ENCODE measurements around the gene GRK1.
"Not testable (repeated sequence)": the region's sequence is repeated elsewhere in the genome, so short reads cannot be mapped to it uniquely, and the experiment has no call there.

GRK1 gene

GRCh38 chr13:113665597-113666328 is 1.3 kb upstream of the GRK1 start:
- DNase-seq (ENCODE audit: low read depth) = no peak

DNA sequence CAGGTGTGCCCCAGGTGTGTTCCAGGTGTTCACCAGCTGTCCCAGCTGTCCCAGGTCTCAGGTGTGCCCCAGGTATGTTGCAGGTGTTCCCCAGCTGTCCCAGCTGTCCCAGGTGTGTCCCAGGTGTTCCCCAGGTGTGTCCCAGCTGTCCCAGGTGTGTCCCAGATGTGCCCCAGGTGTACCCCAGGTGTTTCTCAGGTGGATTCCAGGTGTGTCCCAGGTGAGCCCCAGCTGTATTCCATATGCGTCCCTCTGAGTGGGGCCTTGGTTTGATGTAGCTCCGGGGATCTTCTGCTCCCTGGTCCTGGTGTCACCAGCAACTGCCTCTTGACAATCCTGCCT is 719 bp upstream of the GRK1 start:
- DNase-seq (ENCODE audit: low read depth) = no peak

DNA sequence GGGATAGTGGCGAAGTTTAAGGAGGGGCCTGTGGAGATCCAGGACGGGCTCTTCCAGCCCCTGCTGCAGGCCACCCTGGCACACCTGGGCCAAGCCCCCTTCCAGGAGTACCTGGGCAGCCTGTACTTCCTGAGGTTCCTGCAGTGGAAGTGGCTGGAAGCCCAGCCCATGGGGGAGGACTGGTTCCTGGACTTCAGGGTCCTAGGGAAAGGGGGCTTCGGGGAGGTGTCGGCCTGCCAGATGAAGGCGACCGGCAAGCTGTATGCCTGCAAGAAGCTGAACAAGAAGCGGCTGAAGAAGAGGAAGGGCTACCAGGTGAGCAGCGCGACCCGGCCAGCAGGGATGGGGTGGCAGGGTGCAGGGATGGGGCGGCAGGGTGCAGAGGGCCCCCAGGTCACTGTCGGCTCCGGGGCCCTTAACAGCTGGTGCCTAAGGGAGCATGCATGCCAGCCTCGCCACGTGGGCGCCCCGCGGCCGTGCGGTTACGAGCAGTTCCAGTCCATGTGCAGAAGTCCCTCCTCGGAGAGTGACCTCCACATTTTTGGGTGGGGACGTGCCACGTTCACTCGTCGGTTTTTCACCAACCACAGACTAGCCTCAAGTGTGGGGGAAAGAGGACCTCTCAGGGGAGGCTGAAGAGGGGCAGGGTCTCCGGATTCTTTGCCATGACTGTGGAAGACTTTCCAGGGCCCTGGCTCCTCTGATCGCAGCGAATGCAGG is 912 bp downstream of the GRK1 start:
- DNase-seq (ENCODE audit: low read depth) = no peak

DNA sequence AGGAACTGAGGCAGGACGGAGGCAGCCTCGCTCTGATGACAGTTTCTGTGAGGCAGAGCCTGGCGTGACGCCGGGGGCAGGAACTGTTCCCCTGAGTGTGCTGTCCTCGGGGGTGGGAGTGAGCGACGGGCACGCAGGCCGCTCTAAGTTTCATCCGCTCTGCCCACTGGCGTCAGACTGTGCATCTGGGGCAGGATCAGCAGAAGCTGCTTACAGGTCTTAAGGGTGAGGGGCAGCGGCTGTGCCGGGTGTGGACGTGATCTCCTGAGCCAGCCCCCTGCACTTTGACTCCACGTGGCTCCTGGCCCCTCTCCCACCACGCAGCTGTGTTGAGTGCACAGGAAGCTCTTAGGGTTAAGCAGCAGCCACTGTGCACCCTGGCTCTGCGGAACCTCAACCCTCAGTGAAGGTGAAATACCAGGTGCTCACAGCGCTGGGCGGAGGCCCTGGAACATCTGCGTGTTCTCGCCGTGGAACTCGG is 1.5 kb downstream of the GRK1 start:
- DNase-seq (ENCODE audit: low read depth) = no peak

DNA sequence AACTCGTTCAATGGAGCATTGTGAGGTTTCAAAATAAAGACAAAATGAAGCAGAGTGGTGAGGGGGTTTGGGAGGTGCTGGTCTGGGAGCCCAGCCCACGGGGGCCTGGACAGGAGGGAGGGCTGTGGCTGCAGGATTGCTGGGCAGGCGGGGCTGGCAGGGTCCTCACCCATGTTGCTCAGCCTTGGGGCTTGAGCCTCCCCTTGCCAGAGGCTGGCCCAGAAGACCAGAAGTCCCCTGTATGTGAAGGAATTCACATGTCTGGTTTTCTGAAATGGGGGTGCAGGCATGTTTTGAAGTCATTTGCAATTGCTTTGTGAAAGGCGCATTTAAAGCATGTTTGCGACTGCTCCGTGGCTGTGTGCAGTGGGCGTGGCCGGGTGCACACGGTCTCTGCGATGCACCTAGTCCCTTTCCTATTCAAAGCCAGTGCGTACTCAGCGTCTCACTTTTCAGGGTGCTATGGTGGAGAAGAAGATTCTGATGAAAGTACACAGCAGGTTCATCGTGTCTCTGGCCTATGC is 2.3 kb downstream of the GRK1 start:
- no peak for DNase-seq (ENCODE audit: low read depth)

GRCh38 chr13:113669755-113670341 is 2.8 kb downstream of the GRK1 start:
- DNase-seq (ENCODE audit: low read depth) = no peak

DNA sequence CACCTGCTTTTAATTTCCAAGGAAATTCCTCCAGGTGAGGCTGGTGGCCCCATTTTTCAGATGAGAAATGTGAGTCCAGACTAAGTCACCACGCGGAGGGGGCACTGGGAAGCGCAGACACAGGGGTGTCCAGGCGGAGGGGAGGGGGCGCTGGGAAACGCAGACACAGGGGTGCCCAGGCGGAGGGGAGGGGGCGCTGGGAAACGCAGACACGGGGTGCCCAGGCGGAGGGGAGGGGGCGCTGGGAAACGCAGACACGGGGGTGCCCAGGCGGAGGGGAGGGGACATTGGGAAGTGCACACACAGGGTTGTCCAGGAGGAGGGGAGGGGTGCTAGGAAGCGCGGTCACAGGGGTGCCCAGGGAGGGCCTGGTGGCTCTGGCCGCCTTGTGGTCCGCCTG is 3.5 kb downstream of the GRK1 start:
- no peak for DNase-seq (ENCODE audit: low read depth)

DNA sequence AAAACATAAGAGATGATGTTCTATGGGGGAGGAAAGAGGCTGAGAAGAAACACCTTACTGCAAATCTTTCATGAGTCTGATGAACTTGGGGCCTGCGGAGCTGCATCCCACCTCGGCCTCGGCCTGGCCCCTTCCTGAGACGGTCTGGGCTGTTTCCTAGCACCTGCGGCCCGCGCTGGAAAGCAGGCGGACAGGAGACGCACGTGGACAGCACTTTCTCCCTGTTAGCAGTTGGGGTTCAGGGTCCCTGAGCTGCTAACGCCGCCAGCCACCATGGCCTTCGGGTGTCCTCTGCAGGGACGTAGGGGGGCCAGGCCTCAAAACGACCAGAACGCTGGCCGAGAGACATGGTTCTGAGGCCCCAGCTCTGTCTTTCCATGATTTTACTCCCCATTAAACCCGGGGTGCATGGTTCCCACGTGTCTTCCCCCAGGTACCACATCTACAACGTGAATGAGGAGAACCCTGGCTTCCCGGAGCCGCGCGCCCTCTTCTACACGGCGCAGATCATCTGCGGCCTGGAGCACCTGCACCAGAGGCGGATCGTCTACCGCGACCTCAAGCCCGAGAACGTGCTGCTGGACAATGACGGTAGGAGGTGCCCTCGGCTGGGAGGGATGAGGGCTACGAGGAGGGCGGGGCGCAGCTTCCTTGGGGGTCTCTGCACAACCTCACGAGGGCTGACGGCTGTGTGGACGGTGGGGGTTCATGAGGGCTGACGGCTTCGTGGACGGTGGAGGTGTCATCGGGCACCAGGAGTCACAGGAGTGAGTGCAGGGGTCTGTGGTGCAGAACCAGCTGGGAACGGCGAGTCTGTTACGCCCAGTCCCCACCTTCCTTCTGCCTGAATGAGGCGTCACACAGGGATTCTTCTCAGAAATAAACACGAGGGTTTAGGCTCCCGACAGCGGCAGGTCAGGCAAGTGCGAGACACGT is 4.3 kb downstream of the GRK1 start:
- DNase-seq (ENCODE audit: low read depth) = no peak

- DNase-seq (ENCODE audit: low read depth) = no peak
These were observed 5.1 kb downstream of the GRK1 start for GRCh38 chr13:113672002-113672651.

GRCh38 chr13:113722921-113723320 is 55.9 kb downstream of the GRK1 start:
- DNase-seq (ENCODE audit: low read depth) = no peak

DNA sequence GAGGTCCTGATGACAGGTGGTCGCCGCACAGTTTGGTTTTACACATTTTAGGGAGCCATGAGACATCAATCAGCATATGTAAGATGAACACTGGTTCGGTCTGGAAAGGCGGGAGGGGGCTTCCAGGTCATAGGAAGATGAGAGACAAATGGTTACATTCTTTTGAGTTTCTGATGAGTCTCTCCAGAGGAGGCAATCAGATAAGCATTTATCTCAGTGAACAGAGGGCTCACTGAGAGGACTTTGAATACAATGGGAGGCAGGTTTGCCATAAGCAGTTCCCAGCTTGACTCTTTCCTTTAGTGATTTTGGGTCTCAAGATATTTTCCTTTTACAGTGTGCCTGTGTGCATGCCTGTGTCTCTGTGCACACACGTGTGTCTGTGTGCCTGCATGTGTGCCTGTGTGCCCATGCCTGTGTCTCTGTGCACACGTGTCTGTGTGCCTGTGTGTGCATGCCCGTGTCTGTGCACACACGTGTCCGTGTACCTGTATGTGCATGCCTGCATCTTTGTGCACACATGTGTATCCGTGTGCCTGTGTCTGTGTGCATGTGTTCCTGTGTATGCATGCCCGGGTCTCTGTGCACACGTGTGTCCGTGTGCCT is 56.5 kb downstream of the GRK1 start:
- DNase-seq (ENCODE audit: low read depth) = no peak

- no peak for DNase-seq (ENCODE audit: low read depth)
These were observed 57.2 kb downstream of the GRK1 start for GRCh38 chr13:113724016-113724758.

DNA sequence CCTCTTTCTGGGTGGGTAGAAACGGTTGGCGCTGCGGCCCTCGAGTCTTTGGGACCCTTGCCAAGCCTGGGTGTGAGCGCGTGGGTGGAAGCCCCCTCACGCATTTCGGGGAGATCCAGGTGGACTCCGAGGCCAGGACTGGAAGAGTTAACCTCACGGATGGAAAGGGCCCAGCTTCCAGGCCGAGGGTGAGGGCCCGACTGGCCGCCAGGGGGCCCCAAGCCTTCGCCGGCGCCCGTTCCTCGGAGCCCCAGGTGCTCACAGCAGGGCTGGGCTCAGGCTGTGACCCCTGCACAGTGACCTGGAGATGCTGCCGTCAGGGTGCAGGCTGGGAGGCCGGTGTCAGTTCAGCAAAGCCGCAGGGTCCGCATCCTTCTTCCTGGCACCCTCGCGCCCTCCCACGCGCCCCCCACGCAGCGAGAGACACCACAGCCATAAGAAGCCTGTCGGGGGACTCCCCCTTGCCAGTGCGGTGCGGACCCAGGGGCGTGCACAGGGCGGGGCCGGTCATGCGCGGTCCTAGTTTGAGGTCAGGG is 57.8 kb downstream of the GRK1 start:
- peak; percentile 56 for DNase-seq (ENCODE audit: low read depth)

DNA sequence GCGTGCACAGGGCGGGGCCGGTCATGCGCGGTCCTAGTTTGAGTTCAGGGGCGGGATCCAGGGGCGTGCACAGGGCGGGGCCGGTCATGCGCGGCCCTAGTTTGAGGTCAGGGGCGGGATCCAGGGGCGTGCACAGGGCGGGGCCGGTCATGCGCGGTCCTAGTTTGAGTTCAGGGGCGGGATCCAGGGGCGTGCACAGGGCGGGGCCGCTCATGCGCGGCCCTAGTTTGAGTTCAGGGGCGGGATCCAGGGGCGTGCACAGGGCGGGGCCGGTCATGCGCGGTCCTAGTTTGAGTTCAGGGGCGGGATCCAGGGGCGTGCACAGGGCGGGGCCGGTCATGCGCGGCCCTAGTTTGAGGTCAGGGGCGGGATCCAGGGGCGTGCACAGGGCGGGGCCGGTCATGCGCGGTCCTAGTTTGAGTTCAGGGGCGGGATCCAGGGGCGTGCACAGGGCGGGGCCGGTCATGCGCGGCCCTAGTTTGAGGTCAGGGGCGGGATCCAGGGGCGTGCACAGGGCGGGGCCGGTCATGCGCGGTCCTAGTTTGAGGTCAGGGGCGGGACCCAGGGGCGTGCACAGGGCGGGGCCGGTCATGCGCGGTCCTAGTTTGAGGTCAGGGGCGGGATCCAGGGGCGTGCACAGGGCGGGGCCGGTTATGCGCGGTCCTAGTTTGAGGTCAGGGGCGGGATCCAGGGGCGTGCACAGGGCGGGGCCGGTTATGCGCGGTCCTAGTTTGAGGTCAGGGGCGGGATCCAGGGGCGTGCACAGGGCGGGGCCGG is 58.5 kb downstream of the GRK1 start:
- not testable (repeated sequence) for DNase-seq (ENCODE audit: low read depth)

DNA sequence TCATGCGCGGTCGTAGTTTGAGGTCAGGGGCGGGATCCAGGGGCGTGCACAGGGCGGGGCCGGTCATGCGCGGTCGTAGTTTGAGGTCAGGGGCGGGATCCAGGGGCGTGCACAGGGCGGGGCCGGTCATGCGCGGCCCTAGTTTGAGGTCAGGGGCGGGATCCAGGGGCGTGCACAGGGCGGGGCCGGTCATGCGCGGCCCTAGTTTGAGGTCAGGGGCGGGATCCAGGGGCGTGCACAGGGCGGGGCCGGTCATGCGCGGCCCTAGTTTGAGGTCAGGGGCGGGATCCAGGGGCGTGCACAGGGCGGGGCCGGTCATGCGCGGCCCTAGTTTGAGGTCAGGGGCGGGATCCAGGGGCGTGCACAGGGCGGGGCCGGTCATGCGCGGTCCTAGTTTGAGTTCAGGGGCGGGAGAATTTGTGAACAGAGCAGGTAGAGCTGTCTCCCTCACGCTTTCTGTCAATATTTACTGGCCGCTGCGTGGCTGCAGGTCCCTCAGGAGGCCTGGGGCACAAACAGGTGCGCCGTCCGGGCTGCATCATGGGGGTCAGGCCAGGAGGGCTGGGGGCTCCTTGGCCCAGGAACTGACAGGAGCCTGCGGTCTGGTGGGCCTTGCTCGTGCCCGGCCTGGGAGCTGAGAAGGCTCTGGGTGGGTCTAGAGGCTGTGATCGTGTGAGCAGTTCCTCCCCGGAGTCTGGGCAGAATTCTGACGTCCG is 59.2 kb downstream of the GRK1 start:
- DNase-seq (ENCODE audit: low read depth) = not testable (repeated sequence)

DNA sequence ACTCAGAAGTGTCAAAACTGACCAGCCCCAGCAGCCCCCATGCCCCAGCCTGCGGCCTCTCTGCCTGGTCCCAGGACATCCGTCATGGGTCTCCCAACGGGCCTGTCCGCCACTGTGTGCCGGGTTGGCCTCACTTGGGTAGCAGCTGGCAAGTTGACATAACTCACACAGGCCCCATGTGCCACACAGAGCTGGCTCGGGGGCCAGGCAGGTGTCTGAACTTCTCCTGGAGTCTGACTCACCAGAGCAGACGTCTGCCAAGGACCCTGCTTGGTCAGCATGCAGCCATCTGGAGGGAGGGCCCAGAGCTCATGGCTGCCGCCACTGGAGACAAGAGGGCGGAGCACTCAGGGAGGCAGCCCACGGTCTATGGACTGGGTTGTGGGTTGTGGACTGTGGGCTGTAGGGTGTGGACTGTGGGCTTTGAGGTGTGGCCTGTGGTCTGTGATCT is 60.0 kb downstream of the GRK1 start:
- no peak for DNase-seq (ENCODE audit: low read depth)

- no peak for DNase-seq (ENCODE audit: low read depth)
These were observed 61.6 kb downstream of the GRK1 start for GRCh38 chr13:113728571-113729054.
